Vagina (tissue), 2 donors: ENCODE data around the gene ACAD8. TPM values are rescaled to one million over a fixed set of nuclear protein-coding genes. Genes with fewer than 3 reads are reported as not detected.

Experiments used
- DNase-seq, 2 donors: peaks; one replicate each; pipeline ENCODE4 v3.0.0-alpha.2; 2017; ENCODE audit errors: extremely low spot score in 2 of 2
- H3K27ac ChIP-seq: fragments of 200-600 bp; sonication (generic); one replicate; pipeline ENCODE4 v1.5.1; 2019
- H3K27me3 ChIP-seq: fragments of 200-600 bp; sonication (generic); one replicate; pipeline ENCODE4 v1.5.1; 2019
- H3K36me3 ChIP-seq, 2 donors: fragments of 200-600 bp; sonication (generic); one replicate each; pipeline ENCODE4 v1.5.1; 2017 to 2019
- H3K4me1 ChIP-seq: fragments of 200-600 bp; sonication (generic); one replicate; pipeline ENCODE4 v1.5.1; 2019
- H3K4me3 ChIP-seq, 2 donors: fragments of 200-600 bp; sonication (generic); 1 replicate in 1 of 2; 2 replicates in 1 of 2; pipeline ENCODE4 v1.5.1; 2016 to 2019
- H3K9me3 ChIP-seq: fragments of 200-600 bp; sonication (generic); one replicate; pipeline ENCODE4 v1.5.1; 2019
- CTCF ChIP-seq, 3 experiments: fragments of 450-650 bp in 2 of 3; fragments of 200-600 bp in 1 of 3; sonication (generic) in 1 of 3; IDR thresholded peaks; one replicate each; pipeline ENCODE4 v1.5.1; 2017 to 2019; ENCODE audit warnings: antibody characterized with exemption in 3 of 3, mild to moderate bottlenecking in 2 of 3, moderate library complexity in 2 of 3
- POLR2A ChIP-seq, 2 donors: fragments of 450-650 bp; IDR thresholded peaks; one replicate each; pipeline ENCODE4 v1.6.1; 2017; ENCODE audit warnings: antibody characterized with exemption in 2 of 2, mild to moderate bottlenecking in 2 of 2, moderate library complexity in 2 of 2
- POLR2AphosphoS5 ChIP-seq, 2 donors: sonication (generic); formaldehyde crosslinking; IDR thresholded peaks; one replicate each; pipeline ENCODE4 v1.9.0; 2017; ENCODE audit warnings: antibody characterized with exemption in 2 of 2, mild to moderate bottlenecking in 2 of 2, low read depth in 1 of 2; ENCODE audit not compliant: insufficient read depth in 1 of 2
- intact Hi-C: fragments of 100-400 bp; cut with DNase I; formaldehyde crosslinking; loops from one replicate; pipeline ENCODE4 v1.15.1; 2023
- total RNA-seq: library from RNA; depleted of rRNA; stranded (reverse); fragments of >200 nt; gene quantifications from one replicate; pipeline ENCODE4 v1.2.3, GENCODE V29; 2016

Gene ACAD8
- total RNA-seq, 1 donor from 2014 or later: 31.9 TPM

- intact Hi-C loops: no loop called here
- Histone ChIP-seq H3K4me1 (no peaks in the 10 kb centered on the region), H3K9me3 (no peaks in the 10 kb centered on the region), H3K4me3 (no peak overlapping the region), H3K36me3 (no peaks in the 10 kb centered on the region), H3K27me3 (no peaks in the 10 kb centered on the region), H3K27ac (no peak overlapping the region)
- TF ChIP-seq POLR2A (IDR thresholded peaks at IDR 0.05): no peak
- peak in 1 of 2 donors; percentile 8 for DNase-seq
Observed at GRCh38 chr11:134289167-134289566, 35.8 kb downstream of the ACAD8 start.

GRCh38 chr11:134289789-134290188, 36.4 kb downstream of the ACAD8 start:
- no peak for TF ChIP-seq CTCF (IDR thresholded peaks at IDR 0.05)
- no peak for TF ChIP-seq POLR2AphosphoS5 (IDR thresholded peaks at IDR 0.05; ENCODE audit: insufficient read depth in 1 of 2, low read depth in 1 of 2)
- no peak for TF ChIP-seq POLR2A (IDR thresholded peaks at IDR 0.05)
- DNase-seq: peak; percentile 37 to 54
- Histone ChIP-seq H3K4me3 (no peak overlapping the region), H3K27me3 (no peaks in the 10 kb centered on the region), H3K36me3 (no peaks in the 10 kb centered on the region), H3K9me3 (no peaks in the 10 kb centered on the region), H3K4me1 (no peaks in the 10 kb centered on the region), H3K27ac (no peak overlapping the region)
- intact Hi-C loops: no loop called here

- no peaks in the 10 kb centered on the region for H3K9me3 ChIP-seq
- no peaks in the 10 kb centered on the region for H3K27me3 ChIP-seq
- H3K4me1 ChIP-seq: no peaks in the 10 kb centered on the region
- H3K36me3 ChIP-seq: no peaks in the 10 kb centered on the region
- intact Hi-C loops: no loop called here
- H3K4me3 ChIP-seq: no peak overlapping the region
- DNase-seq: peak; percentile 47 to 87
- TF ChIP-seq POLR2A (IDR thresholded peaks at IDR 0.05) (no peak), CTCF (IDR thresholded peaks at IDR 0.05) (no peak), POLR2AphosphoS5 (IDR thresholded peaks at IDR 0.05; ENCODE audit: insufficient read depth in 1 of 2, low read depth in 1 of 2) (no peak)
- no peak overlapping the region for H3K27ac ChIP-seq
Observed at GRCh38 chr11:134290646-134291045, 37.3 kb downstream of the ACAD8 start.

GRCh38 chr11:134291196-134291595, 37.8 kb downstream of the ACAD8 start:
- no peak overlapping the region for H3K27ac ChIP-seq
- H3K36me3 ChIP-seq: no peaks in the 10 kb centered on the region
- no peaks in the 10 kb centered on the region for H3K4me1 ChIP-seq
- TF ChIP-seq POLR2AphosphoS5 (IDR thresholded peaks at IDR 0.05; ENCODE audit: insufficient read depth in 1 of 2, low read depth in 1 of 2) (no peak), POLR2A (IDR thresholded peaks at IDR 0.05) (no peak), CTCF (IDR thresholded peaks at IDR 0.05) (no peak)
- intact Hi-C loops: no loop called here
- H3K4me3 ChIP-seq: no peak overlapping the region
- DNase-seq: peak; percentile 16 to 34
- H3K9me3 ChIP-seq: no peaks in the 10 kb centered on the region
- no peaks in the 10 kb centered on the region for H3K27me3 ChIP-seq

- Histone ChIP-seq H3K4me1 (no peaks in the 10 kb centered on the region), H3K4me3 (no peak overlapping the region), H3K27ac (no peak overlapping the region), H3K36me3 (no peaks in the 10 kb centered on the region), H3K9me3 (no peaks in the 10 kb centered on the region), H3K27me3 (no peaks in the 10 kb centered on the region)
- TF ChIP-seq POLR2A (IDR thresholded peaks at IDR 0.05) (no peak), POLR2AphosphoS5 (IDR thresholded peaks at IDR 0.05; ENCODE audit: insufficient read depth in 1 of 2, low read depth in 1 of 2) (no peak), CTCF (IDR thresholded peaks at IDR 0.05) (no peak)
- DNase-seq: peak in 1 of 2 donors; percentile 94
- intact Hi-C loops: no loop called here
Observed at GRCh38 chr11:134292661-134293060, 39.3 kb downstream of the ACAD8 start.
